Activated T-cell treated with anti-CD3 and anti-CD28 coated beads, Interleukin-2, amount 50 U/mL, for 24 hours (primary cell): ENCODE measurements around the gene MYO1F.
"Not testable (repeated sequence)": the region's sequence is repeated elsewhere in the genome, so short reads cannot be mapped to it uniquely, and the experiment has no call there.

Experiments
- DNase-seq: peaks from one replicate; pipeline ENCODE4 v3.0.0-alpha.2; 2020
- H3K27ac Mint-ChIP-seq: 2 replicates; pipeline ENCODE4 v1.8.0; 2020; ENCODE audit warnings: mild to moderate bottlenecking, mixed read lengths
- H3K27me3 Mint-ChIP-seq: 2 replicates; pipeline ENCODE4 v1.8.0; 2020; ENCODE audit warnings: mixed read lengths
- H3K36me3 Mint-ChIP-seq: 2 replicates; pipeline ENCODE4 v1.8.0; 2020; ENCODE audit warnings: low read depth, mixed read lengths
- H3K4me1 Mint-ChIP-seq: 2 replicates; pipeline ENCODE4 v1.8.0; 2020; ENCODE audit warnings: low read depth, mixed read lengths
- H3K4me3 Mint-ChIP-seq: 2 replicates; pipeline ENCODE4 v1.8.0; 2020; ENCODE audit warnings: mild to moderate bottlenecking, moderate library complexity, mixed read lengths
- H3K9me3 Mint-ChIP-seq: 2 replicates; pipeline ENCODE4 v1.8.0; 2020; ENCODE audit warnings: mixed read lengths

MYO1F gene

DNA sequence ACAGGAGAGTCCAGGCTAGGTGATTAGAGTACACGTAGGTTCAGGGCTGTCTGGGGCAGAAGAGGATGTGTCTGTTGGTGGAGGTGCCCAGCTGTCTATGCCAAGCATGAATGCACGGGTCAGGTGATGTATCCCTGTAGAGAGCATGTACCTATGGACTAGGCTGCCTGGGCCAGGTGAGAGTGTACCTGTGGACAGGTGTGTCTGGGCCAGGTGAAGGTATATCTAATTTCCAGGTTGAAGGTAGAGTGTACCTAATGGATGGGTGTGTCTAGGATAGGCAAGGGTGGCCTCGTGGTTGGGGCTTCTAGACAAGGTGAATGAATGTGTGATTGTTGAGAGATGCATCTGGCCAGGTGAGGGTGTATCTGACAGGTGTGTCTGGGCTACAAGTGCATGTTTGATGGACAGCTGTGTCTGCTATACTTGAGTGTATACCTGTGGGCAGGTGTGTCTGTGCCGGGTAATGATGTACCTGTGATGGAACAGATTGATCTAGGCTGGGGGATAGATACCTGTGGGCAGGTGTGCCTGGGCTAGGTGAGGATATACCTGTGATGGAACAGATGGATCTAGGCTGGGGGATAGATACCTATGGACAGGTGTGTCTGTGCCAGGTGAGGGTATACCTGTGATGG, 47.8 kb downstream of the MYO1F start:
- Mint-ChIP-seq H3K36me3 (peaks cover 36% of the 10 kb centered on the region), H3K27me3 (no peaks in the 10 kb centered on the region), H3K4me1 (peaks cover 7% of the 10 kb centered on the region), H3K4me3 (no peak overlapping the region), H3K27ac (no peak overlapping the region), H3K9me3 (no peaks in the 10 kb centered on the region)
- DNase-seq: no peak

DNA sequence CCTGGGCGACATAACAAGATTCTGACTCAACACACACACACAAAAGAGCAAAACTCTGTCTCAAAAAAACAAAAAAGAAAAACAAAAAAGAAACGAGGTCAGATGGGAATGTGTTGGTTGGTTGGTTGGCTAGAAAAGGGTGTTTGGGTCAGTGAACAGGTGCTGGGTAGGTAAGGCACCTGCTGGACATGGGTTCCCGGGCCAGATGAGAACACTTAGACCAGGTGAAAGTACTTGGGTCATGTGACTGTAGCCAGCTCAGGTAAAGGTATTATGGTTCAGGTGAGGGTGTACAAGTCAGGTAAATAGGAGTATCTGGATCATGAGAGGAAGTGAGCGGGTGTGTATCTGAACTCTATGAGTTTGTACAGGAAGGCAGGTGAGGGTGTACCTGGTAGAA, 48.7 kb downstream of the MYO1F start:
- no peak overlapping the region for H3K4me3 Mint-ChIP-seq
- no peaks in the 10 kb centered on the region for H3K9me3 Mint-ChIP-seq
- H3K4me1 Mint-ChIP-seq: peaks cover 7% of the 10 kb centered on the region
- no peaks in the 10 kb centered on the region for H3K27me3 Mint-ChIP-seq
- H3K36me3 Mint-ChIP-seq: peaks cover 37% of the 10 kb centered on the region
- no peak overlapping the region for H3K27ac Mint-ChIP-seq
- DNase-seq: no peak

DNA sequence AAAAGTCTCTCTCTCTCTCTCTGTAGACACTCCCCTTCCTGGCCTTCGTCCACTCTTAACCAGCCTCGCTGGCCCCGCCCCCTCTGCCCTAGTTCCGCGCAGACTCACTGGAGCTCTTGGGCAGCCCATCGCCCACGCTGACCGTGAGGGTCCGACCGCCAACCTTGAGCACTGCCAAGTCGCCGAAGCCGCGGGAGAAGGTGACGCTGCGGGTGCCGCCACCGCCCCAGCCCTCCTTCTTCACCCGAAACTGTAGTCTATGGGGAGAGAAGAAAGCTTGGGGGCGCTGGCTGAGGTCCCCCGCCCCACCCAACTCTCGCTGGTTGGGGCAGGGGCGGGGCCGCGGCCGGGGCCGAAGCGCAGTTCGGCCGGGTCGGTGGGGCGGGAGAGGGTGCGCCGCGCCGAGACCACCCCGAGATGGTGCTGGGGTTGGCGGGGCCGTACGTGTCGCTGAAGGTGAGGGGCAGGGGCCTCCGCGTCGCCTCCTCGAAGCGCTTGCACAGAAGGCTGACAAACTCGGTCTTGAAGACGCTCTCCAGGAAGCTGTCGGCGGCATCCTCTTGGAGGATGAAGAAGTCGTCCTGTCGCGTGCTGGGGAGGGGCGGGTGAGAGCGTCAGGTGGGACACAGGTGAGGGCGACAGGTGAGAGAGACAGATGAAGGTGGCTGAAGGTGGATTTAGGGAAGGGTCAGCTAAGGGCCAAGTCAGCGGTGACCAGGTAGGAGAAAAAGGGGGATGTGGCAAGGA, 50.7 kb downstream of the MYO1F start:
- Mint-ChIP-seq H3K27ac (no peak overlapping the region), H3K9me3 (no peaks in the 10 kb centered on the region), H3K4me3 (no peak overlapping the region), H3K27me3 (no peaks in the 10 kb centered on the region), H3K4me1 (peaks cover 7% of the 10 kb centered on the region), H3K36me3 (peaks cover 34% of the 10 kb centered on the region)
- no peak for DNase-seq

DNA sequence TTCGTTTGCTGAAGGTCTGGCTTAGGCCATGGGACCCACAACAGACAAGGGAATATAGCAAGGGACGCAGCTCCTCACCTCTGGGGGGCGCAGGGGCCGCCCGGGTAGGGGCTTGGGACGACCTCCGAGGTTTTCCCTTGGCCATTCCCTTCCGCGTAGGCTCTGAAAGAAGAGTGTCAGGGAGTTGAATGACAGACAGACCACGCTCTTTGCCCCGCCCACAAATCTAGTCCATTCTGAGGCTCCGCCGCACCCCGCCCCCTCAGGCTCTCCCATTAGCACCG, 51.9 kb downstream of the MYO1F start:
- H3K27ac Mint-ChIP-seq: no peak overlapping the region
- no peaks in the 10 kb centered on the region for H3K9me3 Mint-ChIP-seq
- H3K27me3 Mint-ChIP-seq: no peaks in the 10 kb centered on the region
- H3K4me3 Mint-ChIP-seq: no peak overlapping the region
- H3K4me1 Mint-ChIP-seq: peaks cover 7% of the 10 kb centered on the region
- no peak for DNase-seq
- H3K36me3 Mint-ChIP-seq: peaks cover 36% of the 10 kb centered on the region

DNA sequence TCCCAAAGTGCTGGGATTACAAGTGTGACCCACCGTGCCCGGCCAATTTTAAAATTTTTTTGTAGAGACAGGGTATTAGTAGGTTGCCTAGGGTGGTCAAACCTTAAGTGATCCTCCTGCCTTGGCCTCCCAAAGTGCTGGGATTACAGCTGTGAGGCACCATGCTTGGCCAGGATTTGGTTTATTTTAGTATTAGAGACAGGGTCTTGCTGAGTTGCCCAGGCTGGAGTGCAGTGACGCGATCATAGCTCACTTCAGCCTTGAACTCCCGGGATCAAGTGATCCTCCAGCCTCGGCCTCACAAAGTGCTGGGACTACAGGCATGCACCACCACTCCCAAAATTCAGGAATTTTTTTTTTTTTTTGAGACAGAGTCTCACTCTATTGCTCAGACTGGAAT, 57.9 kb downstream of the MYO1F start:
- no peak overlapping the region for H3K27ac Mint-ChIP-seq
- H3K4me1 Mint-ChIP-seq: peaks cover 42% of the 10 kb centered on the region
- DNase-seq: no peak
- no peaks in the 10 kb centered on the region for H3K27me3 Mint-ChIP-seq
- no peak overlapping the region for H3K4me3 Mint-ChIP-seq
- H3K9me3 Mint-ChIP-seq: no peaks in the 10 kb centered on the region
- H3K36me3 Mint-ChIP-seq: peaks cover 6% of the 10 kb centered on the region

DNA sequence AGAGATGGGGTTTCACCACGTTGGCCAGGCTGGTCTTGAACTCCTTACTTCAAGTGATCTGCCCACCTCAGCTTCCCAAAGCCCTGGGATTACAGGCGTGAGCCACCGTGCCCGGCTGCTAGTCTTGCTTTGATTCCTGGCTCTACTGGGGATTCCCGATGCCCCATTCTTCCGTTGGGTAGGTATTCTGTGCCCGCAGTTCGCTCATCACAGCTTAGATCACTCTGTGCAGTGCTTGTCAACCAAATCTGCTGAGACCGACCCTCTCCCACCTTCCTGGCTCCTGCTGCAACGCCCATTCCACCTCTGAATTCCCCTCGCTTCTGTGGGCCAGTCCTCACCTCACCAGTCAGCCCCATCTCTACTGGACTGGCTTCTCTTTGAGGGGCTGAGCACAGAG, 58.7 kb downstream of the MYO1F start:
- Mint-ChIP-seq H3K27ac (peak overlapping the region; percentile 91), H3K4me3 (no peak overlapping the region), H3K27me3 (no peaks in the 10 kb centered on the region), H3K4me1 (peaks cover 46% of the 10 kb centered on the region), H3K9me3 (no peaks in the 10 kb centered on the region), H3K36me3 (peaks cover 7% of the 10 kb centered on the region)
- no peak for DNase-seq

DNA sequence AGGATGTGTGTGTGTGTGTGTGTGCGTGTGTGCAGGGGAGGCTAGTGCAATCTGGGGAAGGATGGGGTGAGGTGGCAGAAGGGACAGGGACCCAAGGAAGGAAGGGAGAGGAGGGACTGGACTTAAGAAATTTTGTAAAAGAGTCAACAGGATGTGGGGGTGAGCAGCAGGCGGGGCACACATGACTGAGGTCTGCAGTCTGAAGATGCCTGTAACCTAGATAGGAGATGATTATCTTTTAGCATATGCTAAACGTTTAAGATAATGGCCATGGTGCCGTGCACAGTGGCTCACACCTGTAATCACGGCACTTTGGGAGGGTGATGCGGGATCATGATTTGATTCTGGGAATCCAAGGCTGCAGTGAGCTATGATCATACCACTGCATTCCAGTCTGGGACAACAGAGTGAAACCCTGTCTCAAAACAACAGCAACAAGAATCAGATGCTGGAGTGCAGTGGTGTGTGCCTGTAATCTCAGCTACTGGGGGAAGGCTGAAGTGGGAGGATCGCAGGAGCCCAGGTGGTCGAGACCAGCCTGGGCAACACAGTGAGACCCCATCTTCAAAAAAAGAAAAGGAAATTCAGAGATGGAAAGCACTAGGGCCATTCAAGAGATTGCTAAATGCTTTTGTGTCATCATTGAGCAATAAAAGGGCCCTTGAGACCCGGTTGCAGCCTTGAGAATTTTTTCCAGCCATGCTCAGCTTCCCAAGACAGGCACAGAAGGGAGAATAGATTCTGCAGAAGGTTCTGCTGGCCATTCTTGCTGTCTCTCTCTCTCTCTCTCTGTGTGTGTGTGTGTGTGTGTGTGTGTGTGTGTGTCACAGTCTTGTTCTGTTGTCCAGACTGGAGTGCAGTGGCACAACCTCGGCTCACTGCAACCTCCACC, 59.4 kb downstream of the MYO1F start:
- peaks cover 52% of the 10 kb centered on the region for H3K4me1 Mint-ChIP-seq
- H3K27ac Mint-ChIP-seq: peak overlapping the region; percentile 91
- no peaks in the 10 kb centered on the region for H3K27me3 Mint-ChIP-seq
- H3K4me3 Mint-ChIP-seq: peak overlapping the region; percentile 41
- H3K9me3 Mint-ChIP-seq: no peaks in the 10 kb centered on the region
- peaks cover 9% of the 10 kb centered on the region for H3K36me3 Mint-ChIP-seq
- DNase-seq: peak; percentile 43

DNA sequence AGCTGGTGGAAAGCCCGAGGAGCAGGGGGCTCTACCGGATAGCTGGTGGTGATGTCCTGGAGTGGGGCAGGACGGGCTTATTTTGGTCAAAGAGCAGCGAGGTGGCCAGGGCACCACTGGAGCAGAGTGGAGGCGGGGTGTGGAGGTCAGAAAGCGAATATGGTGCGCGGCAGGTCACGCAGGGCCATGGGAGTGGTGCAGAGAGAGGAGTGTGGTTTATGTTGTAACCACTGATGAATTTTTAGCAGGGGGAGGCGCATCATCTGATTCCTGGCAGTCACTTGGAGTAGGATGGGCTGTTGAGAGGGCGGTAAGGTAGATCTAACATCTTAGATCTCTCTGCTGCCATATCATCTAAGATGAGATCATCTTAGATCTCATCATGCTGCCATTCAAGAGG, 61.9 kb downstream of the MYO1F start:
- peak; percentile 67 for DNase-seq
- H3K4me1 Mint-ChIP-seq: peaks cover 60% of the 10 kb centered on the region
- peak overlapping the region; percentile 91 for H3K4me3 Mint-ChIP-seq
- H3K27me3 Mint-ChIP-seq: no peaks in the 10 kb centered on the region
- peaks cover 14% of the 10 kb centered on the region for H3K36me3 Mint-ChIP-seq
- peak overlapping the region; percentile 100 for H3K27ac Mint-ChIP-seq
- no peaks in the 10 kb centered on the region for H3K9me3 Mint-ChIP-seq

DNA sequence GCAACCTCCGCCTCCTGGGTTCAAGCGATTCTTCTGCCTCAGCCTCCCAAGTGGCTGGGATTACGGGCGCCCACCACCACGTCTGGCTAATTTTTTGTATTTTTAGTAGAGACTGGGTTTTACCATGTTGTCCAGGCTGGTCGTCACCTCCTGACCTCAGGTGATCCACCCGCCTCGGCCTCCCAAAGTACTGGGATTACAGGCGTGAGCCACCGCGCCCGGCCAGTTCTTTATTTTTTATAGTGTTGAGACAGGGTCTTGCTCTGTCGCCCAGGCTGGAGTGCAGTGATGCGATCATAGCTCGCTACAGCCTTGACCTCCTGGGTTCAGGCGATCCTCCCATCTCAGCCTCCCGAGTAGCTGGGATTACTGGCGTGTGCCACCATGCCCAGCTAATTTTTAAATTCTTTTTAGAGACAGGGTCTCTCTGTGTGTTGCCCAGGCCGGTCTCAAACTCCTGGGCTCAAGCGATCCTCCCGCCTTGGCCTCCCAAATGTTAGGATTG, 62.7 kb downstream of the MYO1F start:
- H3K36me3 Mint-ChIP-seq: peaks cover 17% of the 10 kb centered on the region
- H3K4me3 Mint-ChIP-seq: peak overlapping the region; percentile 91
- H3K27me3 Mint-ChIP-seq, H3K9me3 Mint-ChIP-seq, DNase-seq: not testable (repeated sequence)
- peaks cover 58% of the 10 kb centered on the region for H3K4me1 Mint-ChIP-seq
- H3K27ac Mint-ChIP-seq: peak overlapping the region; percentile 100

DNA sequence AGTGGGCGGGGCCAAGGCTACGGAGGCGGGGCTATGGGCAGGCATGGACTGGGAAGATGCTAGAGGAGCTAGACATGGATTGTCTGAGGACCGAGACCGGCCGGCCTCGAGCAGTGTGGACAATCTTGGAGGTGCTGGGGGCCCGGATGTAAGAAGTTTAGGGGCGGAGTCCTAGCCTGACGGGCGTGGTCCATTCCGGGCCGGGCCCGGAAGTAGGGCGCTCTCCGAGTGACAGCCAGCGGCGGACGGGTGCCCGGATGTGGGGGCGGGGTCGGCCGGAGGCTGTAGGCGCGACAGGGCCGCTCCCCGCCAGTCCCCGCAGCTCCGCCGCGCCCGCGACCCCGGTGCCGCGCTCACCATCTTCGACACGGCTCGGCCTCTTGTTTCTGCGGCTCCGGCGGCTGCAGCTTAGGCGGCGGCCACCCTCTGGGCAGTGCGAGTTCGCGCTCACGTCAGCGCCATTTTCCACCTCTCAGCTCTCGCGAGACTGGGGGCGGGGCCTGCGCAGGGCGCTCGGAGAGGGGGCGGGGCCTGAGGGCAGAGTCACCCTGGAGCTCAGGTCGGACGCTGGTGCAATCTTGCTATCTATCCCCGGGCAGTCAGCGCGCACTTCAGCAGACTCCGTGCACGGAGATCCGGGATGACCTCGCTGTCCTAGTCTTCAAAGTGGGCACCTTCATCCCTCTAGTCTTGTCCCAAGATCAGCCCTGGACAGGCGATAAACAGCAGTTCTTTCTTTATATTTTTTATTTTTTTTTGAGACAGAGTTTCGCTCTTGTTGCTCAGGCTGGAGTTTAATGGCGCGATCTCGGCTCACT, 63.3 kb downstream of the MYO1F start, which contains the start of gene ZNF414:
Gene ZNF414 (minus strand): TSS at position 481 of the 818 bp plus-strand sequence. CDS start 121 bp downstream, at position 360.
- Mint-ChIP-seq H3K4me3 (peak within 1 kb of the TSS; percentile 91), H3K36me3 (peaks cover 22% of the 10 kb centered on the region), H3K27ac (peak within 1 kb of the TSS; percentile 100), H3K27me3 (no peaks in the 10 kb centered on the region), H3K4me1 (peaks cover 58% of the 10 kb centered on the region), H3K9me3 (no peaks in the 10 kb centered on the region)
- DNase-seq: peak; percentile 99

DNA sequence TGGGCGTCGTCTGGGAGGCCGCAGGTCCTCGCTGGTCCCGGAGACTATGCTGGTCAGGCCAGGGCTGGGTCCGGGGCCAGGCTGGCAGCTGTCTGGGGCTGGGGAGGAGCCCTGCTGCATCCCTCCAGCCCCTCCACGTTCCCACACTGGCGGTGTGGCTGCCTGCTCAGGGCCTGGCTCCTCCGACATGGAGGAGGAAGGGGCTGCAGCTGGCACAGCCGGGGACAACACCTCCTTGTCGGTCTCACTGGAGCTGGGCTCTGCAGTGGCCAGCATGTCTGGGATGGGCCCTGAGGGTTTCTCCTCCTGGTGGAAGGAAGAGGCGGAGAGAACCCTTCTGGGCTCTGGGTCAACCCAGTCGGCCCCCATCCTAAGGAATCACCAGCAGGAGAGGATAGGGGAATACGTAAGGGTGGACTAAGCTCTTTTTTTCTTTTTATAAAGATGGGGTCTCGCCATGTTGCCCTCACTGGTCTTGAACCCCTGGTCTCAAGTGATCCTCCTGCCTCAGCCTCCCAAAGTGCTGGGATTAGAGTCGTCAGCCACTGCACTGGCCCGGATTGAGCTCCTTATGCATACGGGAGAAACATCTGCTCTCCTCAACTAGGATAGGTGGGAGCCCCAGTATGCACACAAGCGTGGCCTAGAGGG, 64.1 kb downstream of the MYO1F start:
- Mint-ChIP-seq H3K4me1 (peaks cover 52% of the 10 kb centered on the region), H3K9me3 (no peaks in the 10 kb centered on the region), H3K36me3 (peaks cover 22% of the 10 kb centered on the region), H3K27me3 (no peaks in the 10 kb centered on the region), H3K27ac (peak overlapping the region; percentile 100), H3K4me3 (peak overlapping the region; percentile 91)
- peak; percentile 42 for DNase-seq

DNA sequence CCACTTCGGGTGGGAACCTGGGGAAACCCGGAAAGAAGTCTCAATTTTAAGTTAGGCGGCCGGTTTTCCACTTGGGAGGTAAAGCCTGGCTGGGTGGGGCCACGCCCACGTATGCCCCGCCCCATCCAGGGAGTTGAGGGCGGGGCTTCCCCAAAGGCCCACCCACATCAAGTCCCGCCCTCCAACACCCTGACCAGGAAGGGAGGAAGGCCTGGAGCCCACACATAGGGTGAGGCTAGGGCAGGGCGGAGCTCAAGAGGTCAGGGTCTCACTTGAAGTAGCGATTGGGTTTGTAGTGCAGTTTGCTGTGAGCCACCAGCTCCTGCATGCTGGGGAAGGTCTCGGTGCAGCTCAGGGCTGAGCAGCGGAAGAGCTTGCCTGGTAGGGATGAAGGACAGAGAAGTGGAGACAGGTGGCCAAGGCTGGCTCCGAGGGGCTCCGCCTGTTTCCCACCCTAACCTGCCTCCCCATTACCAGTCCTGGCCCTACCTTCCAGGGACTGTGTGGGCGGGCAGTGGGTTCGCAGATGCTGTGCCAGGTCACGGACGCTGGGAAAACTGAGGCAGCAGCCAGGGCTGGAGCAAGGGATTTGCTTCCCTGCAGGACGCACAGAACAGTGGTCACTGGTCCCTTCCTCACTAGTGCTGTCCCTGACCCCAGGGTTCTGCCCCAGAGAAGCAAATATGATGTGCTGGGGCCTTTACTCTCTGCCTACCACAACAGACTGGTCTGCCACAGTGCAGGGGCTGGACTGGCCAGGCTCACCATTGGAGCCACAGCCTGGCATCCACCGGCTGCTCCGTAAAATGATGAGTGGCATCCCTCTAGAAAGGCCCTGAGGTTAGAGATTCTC, 64.9 kb downstream of the MYO1F start:
- Mint-ChIP-seq H3K4me3 (peak overlapping the region; percentile 91), H3K4me1 (peaks cover 44% of the 10 kb centered on the region), H3K9me3 (no peaks in the 10 kb centered on the region), H3K36me3 (peaks cover 22% of the 10 kb centered on the region), H3K27ac (peak overlapping the region; percentile 81), H3K27me3 (no peaks in the 10 kb centered on the region)
- DNase-seq: peak; percentile 55

DNA sequence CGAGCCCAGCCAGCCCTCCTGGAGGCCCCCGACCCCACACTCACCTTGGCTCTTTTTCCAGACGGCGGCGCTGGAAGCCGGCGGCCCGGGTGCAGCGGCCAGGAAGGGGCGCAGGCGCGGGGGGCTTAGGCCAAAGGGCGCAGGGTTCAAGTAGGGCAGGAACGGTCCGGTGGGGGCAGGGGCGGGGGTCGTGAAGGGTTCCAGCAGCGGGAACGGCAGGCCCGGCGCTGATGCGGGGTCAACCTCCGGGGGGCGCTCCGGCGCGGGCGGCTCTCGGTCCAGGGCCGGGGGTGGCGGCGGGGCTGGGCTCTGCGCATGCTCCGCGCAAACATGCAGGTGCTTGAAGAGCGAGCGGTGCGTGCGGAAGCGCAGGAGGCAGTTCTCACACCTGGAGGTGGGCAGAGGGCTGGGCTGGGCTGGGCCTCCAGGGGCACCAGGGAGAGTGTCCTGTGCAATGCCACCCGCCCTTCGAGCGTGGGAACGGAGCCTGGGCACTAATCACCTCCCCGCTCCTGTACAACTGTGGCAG, 65.6 kb downstream of the MYO1F start:
- H3K4me1 Mint-ChIP-seq: peaks cover 42% of the 10 kb centered on the region
- H3K9me3 Mint-ChIP-seq: no peaks in the 10 kb centered on the region
- peaks cover 22% of the 10 kb centered on the region for H3K36me3 Mint-ChIP-seq
- no peaks in the 10 kb centered on the region for H3K27me3 Mint-ChIP-seq
- no peak overlapping the region for H3K4me3 Mint-ChIP-seq
- no peak for DNase-seq
- H3K27ac Mint-ChIP-seq: no peak overlapping the region
